A549 (cell line): ENCODE measurements around the gene PATJ. TPM values are rescaled to one million over a fixed set of nuclear protein-coding genes. Genes with fewer than 3 reads are reported as not detected.

Experiments used
- ATAC-seq, 2 experiments: fragments of 200-7000 bp in 1 of 2; fragments of >200 bp in 1 of 2; cut with Nextera tagmentation in 1 of 2; cut with Tn5 transposase in 1 of 2; 3 replicates each; pipeline versions ENCODE4 v1.8.0 to v1.9.1; 2018 to 2020; ENCODE audit warnings: mild to moderate bottlenecking in 1 of 2, moderate library complexity in 1 of 2
- CTCF ChIA-PET: fragments of 300-600 bp; sonication (Branson Sonifier 250); formaldehyde crosslinking; extraction: SDS; loops from one replicate; lab custom pipeline; 2021; ENCODE audit warnings: antibody characterized with exemption, inconsistent platforms; lab: Yijun Ruan, JAX
- POLR2A ChIA-PET: fragments of 350-600 bp; formaldehyde crosslinking; extraction: SDS; loops from one replicate; lab custom pipeline; 2021; ENCODE audit warnings: antibody characterized with exemption, inconsistent platforms; lab: Yijun Ruan, JAX
- DNase-seq, 2 experiments: peaks; one replicate each; pipeline versions ENCODE4 v3.0.0 to v3.0.0-alpha.2; 2011 to 2016; ENCODE audit warnings: low read depth in 1 of 2, low spot score in 1 of 2
- FAIRE-seq: peaks from 2 replicates; lab custom pipeline; 2011; peaks lifted over from hg19 to GRCh38; lab: Jason Lieb, UNC
- H3K27ac ChIP-seq, 2 experiments: fragments of >200 bp; sonication (Bioruptor Twin); formaldehyde crosslinking; 3 replicates each; pipeline ENCODE4 v1.5.1; 2016 to 2017
- H3K4me1 ChIP-seq: fragments of >200 bp; sonication (Bioruptor Twin); formaldehyde crosslinking; 3 replicates; pipeline ENCODE4 v1.6.1; 2016
- H3K4me2 ChIP-seq: fragments of >200 bp; sonication (Bioruptor Twin); formaldehyde crosslinking; 3 replicates; pipeline ENCODE4 v1.6.1; 2016
- H3K4me3 ChIP-seq: fragments of >200 bp; sonication (Bioruptor Twin); formaldehyde crosslinking; 3 replicates; pipeline ENCODE4 v1.5.1; 2016
- H3K9me3 ChIP-seq: fragments of >200 bp; sonication (Bioruptor Twin); formaldehyde crosslinking; 3 replicates; pipeline ENCODE4 v1.6.1; 2016
- ATOH8 ChIP-seq: fragments of 250-450 bp; sonication (Bioruptor Pico); IDR thresholded peaks from 2 replicates; pipeline ENCODE4 v1.5.0; 2020; ENCODE audit warnings: low read depth, mild to moderate bottlenecking, moderate library complexity
- BCL3 ChIP-seq: fragments of >200 bp; sonication (Bioruptor Twin); formaldehyde crosslinking; IDR thresholded peaks from 3 replicates; pipeline ENCODE4 v1.6.1; 2016
- CBX2 ChIP-seq: fragments of 200-600 bp; sonication (generic); IDR thresholded peaks from 2 replicates; pipeline ENCODE4 v1.6.1; 2016; ENCODE audit warnings: low read depth, mild to moderate bottlenecking, borderline replicate concordance
- CHD4 ChIP-seq: fragments of 200-600 bp; sonication (generic); IDR thresholded peaks from 2 replicates; pipeline ENCODE4 v1.6.1; 2016; ENCODE audit warnings: antibody characterized with exemption, mild to moderate bottlenecking, borderline replicate concordance
- CTCF ChIP-seq: fragments of >200 bp; sonication (Bioruptor Twin); formaldehyde crosslinking; IDR thresholded peaks from 3 replicates; pipeline ENCODE4 v1.5.1; 2016
- E2F6 ChIP-seq: IDR thresholded peaks from 2 replicates; pipeline ENCODE4 v1.6.1; 2012; ENCODE audit warnings: low read depth, borderline replicate concordance
- EHMT2 ChIP-seq: fragments of 200-600 bp; sonication (generic); IDR thresholded peaks from 2 replicates; pipeline ENCODE4 v1.6.1; 2016; ENCODE audit warnings: antibody characterized with exemption, low read depth, mild to moderate bottlenecking, moderate library complexity
- FOSB ChIP-seq: fragments of 250-450 bp; sonication (Bioruptor Pico); IDR thresholded peaks from 2 replicates; pipeline ENCODE4 v1.5.0; 2020; ENCODE audit warnings: mild to moderate bottlenecking, moderate library complexity
- HMGXB4 ChIP-seq: fragments of 250-450 bp; sonication (Bioruptor Pico); IDR thresholded peaks from 2 replicates; pipeline ENCODE4 v1.5.0; 2021; ENCODE audit warnings: mild to moderate bottlenecking, moderate library complexity, borderline replicate concordance
- JUN ChIP-seq, 2 experiments: fragments of >200 bp; sonication (Bioruptor Twin); formaldehyde crosslinking; IDR thresholded peaks; 2 replicates in 1 of 2; 3 replicates in 1 of 2; pipeline ENCODE4 v1.6.1; 2016 to 2017
- KDM1A ChIP-seq: fragments of 200-600 bp; sonication (generic); IDR thresholded peaks from 2 replicates; pipeline ENCODE4 v1.6.1; 2016; ENCODE audit warnings: low read depth, mild to moderate bottlenecking
- MAX ChIP-seq: IDR thresholded peaks from 2 replicates; pipeline ENCODE4 v1.6.1; 2012
- NPAS2 ChIP-seq: fragments of 250-450 bp; sonication (Bioruptor Pico); IDR thresholded peaks from 2 replicates; pipeline ENCODE4 v1.8.0; 2022; ENCODE audit warnings: mild to moderate bottlenecking, moderate library complexity, borderline replicate concordance
- NR3C1 ChIP-seq: fragments of >200 bp; sonication (Bioruptor Twin); formaldehyde crosslinking; IDR thresholded peaks from 3 replicates; pipeline ENCODE4 v1.6.1; 2017
- PBX3 ChIP-seq: IDR thresholded peaks from 2 replicates; pipeline ENCODE4 v1.6.1; 2012
- POLR2AphosphoS2 ChIP-seq: conservative IDR thresholded peaks from 2 replicates; pipeline ENCODE4 v1.6.1; 2012; ENCODE audit warnings: low read length, improper control_type of control experiment, inconsistent platforms
- RAD21 ChIP-seq, 2 experiments: fragments of >200 bp in 1 of 2; sonication (Bioruptor Twin) in 1 of 2; formaldehyde crosslinking in 1 of 2; IDR thresholded peaks in 1 of 2; conservative IDR thresholded peaks in 1 of 2; 2 replicates in 1 of 2; 3 replicates in 1 of 2; pipeline ENCODE4 v1.6.1; 2012 to 2018; ENCODE audit warnings: inconsistent platforms in 1 of 2
- SREBF2 ChIP-seq: fragments of 450-650 bp; IDR thresholded peaks from 2 replicates; pipeline ENCODE4 v1.6.1; 2014; ENCODE audit warnings: mild to moderate bottlenecking, moderate library complexity
- TP53 ChIP-seq: fragments of 250-450 bp; sonication (Bioruptor Pico); IDR thresholded peaks from 2 replicates; pipeline ENCODE4 v1.5.0; 2021; ENCODE audit warnings: mild to moderate bottlenecking, moderate library complexity
- USF2 ChIP-seq: fragments of 450-650 bp; IDR thresholded peaks from 2 replicates; pipeline ENCODE4 v1.6.1; 2014; ENCODE audit warnings: antibody characterized with exemption
- ZC3H11A ChIP-seq: fragments of 450-650 bp; IDR thresholded peaks from 2 replicates; pipeline ENCODE4 v1.6.1; 2014; ENCODE audit warnings: antibody characterized with exemption, mild to moderate bottlenecking
- ZNF302 ChIP-seq: fragments of 250-450 bp; sonication (Bioruptor Pico); IDR thresholded peaks from 2 replicates; pipeline ENCODE4 v1.9.0; 2021; ENCODE audit warnings: inconsistent platforms, mild to moderate bottlenecking, moderate library complexity
- WGBS: methylation state at CpG from one replicate; pipeline ENCODE4 v1.1.6; 2017; ENCODE audit errors: missing lambda C conversion rate; 5-methylcytosine and 5-hydroxymethylcytosine counted together
- polyA plus RNA-seq, 4 experiments: library from polyadenylated mRNA; depleted of rRNA in 3 of 4; stranded (reverse); fragments of >200 nt; fragmentation: RNase III in 1 of 4; extraction: RNeasy Plus Mini Kit Qiagen cat#74134 plus additional on column Dnase treatment in 1 of 4; gene quantifications; 2 replicates in 3 of 4; 3 replicates in 1 of 4; pipeline ENCODE4 v1.2.3, GENCODE V29; 2011 to 2017

PATJ gene
- polyA plus RNA-seq, 2 of the 4 experiments (the other 2 are of a cell fraction): 6.0 to 14.7 TPM

GRCh38 chr1:61852670-61853015 is 110.4 kb downstream of the PATJ start:
- H3K4me1 ChIP-seq: no peaks in the 10 kb centered on the region
- no peak overlapping the region for H3K4me2 ChIP-seq
- no peak for DNase-seq
- POLR2A ChIA-PET: no interaction called here
- no peak for TF ChIP-seq FOSB (CRISPR knock-in tag)
- no peak for TF ChIP-seq EHMT2
- TF ChIP-seq NR3C1: no peak
- TF ChIP-seq MAX: no peak
- TF ChIP-seq ATOH8 (CRISPR knock-in tag): no peak
- TF ChIP-seq USF2: no peak
- TF ChIP-seq CBX2: no peak
- no peak for TF ChIP-seq E2F6
- no peak for TF ChIP-seq POLR2AphosphoS2
- TF ChIP-seq ZNF302 (CRISPR knock-in tag): no peak
- TF ChIP-seq TP53 (CRISPR knock-in tag): no peak
- no peak for TF ChIP-seq BCL3
- TF ChIP-seq JUN (IDR thresholded peaks at IDR 0.05): no peak
- no peak for TF ChIP-seq NPAS2 (CRISPR knock-in tag)
- no peak for TF ChIP-seq KDM1A
- TF ChIP-seq CHD4: no peak
- TF ChIP-seq SREBF2: no peak
- TF ChIP-seq PBX3: no peak
- TF ChIP-seq ZC3H11A: no peak
- no peaks in the 10 kb centered on the region for H3K9me3 ChIP-seq
- CTCF ChIA-PET: interaction anchor here (0.6 to 3.1 kb wide), 7 partner anchors 11 to 1010 kb away, joined by 3 to 15 read pairs (median 4); no protein-coding TSS in a partner anchor
- FAIRE-seq: no peak
- WGBS: 92% methylated on average over 2 of the region's 2 CpGs
- no peak overlapping the region for H3K4me3 ChIP-seq
- ATAC-seq: no peak
- no peak overlapping the region for H3K27ac ChIP-seq

GRCh38 chr1:61853583-61853982 is 111.3 kb downstream of the PATJ start:
- ATAC-seq: no peak
- DNase-seq: no peak
- ChIA-PET POLR2A (no interaction called here), CTCF (interaction anchor here (0.8 to 3.1 kb wide), 7 partner anchors 12 to 1011 kb away, joined by 3 to 15 read pairs (median 4); no protein-coding TSS in a partner anchor)
- WGBS: 82% methylated on average over 3 of the region's 3 CpGs
- Histone ChIP-seq H3K27ac (no peak overlapping the region), H3K9me3 (no peaks in the 10 kb centered on the region), H3K4me3 (no peak overlapping the region), H3K4me2 (no peak overlapping the region), H3K4me1 (no peaks in the 10 kb centered on the region)
- TF ChIP-seq RAD21 (conservative IDR thresholded peaks at IDR 0.05 in 1 of 2, IDR thresholded peaks at IDR 0.05 in 1 of 2) (0 out of 5 replicates have a peak, but pooled peaks of 1 of the 2 experiments have one; percentile 27), CTCF (peak; percentile 8; the same call in 1 of the 3 replicates), HMGXB4 (CRISPR knock-in tag) (no peak)
- FAIRE-seq: no peak
